Panc1 (cell line): Measurements from ENCODE around the gene PNKP. TPM values are rescaled to one million over a fixed set of nuclear protein-coding genes. Genes with fewer than 3 reads are reported as not detected.

Source experiments
- ATAC-seq: fragments of 200-7000 bp; cut with Tn5 transposase; 2 replicates; pipeline ENCODE4 v1.9.1; 2020; ENCODE audit warnings: mild to moderate bottlenecking, moderate library complexity
- BruUV-seq: library from RNA; stranded (reverse); fragments of 400-500 nt; replicated peaks from 2 replicates; lab custom pipeline; 2021; lab: Mats Ljungman, UMichigan
- CTCF ChIA-PET: fragments of 300-600 bp; sonication (Branson Sonifier 250); formaldehyde crosslinking; loops from one replicate; lab custom pipeline; 2022; ENCODE audit warnings: antibody characterized with exemption; lab: Charles Lee
- POLR2A ChIA-PET: fragments of 300-600 bp; sonication (Branson Sonifier 250); formaldehyde crosslinking; loops from one replicate; lab custom pipeline; 2022; ENCODE audit warnings: antibody characterized with exemption; lab: Charles Lee
- DNase-seq: peaks from one replicate; pipeline ENCODE4 v3.0.0-alpha.2; 2010; ENCODE audit warnings: low read depth, low spot score
- H3K27ac ChIP-seq: 2 replicates; pipeline ENCODE4 v1.5.1; 2011; ENCODE audit warnings: mild to moderate bottlenecking, low read length, inconsistent platforms
- H3K27me3 ChIP-seq: fragments of 200-500 bp; sonication (Bioruptor generic); 2 replicates; pipeline ENCODE4 v1.6.0; 2014; ENCODE audit warnings: low read length, inconsistent platforms; ENCODE audit not compliant: control insufficient read depth, insufficient read depth
- H3K36me3 ChIP-seq: fragments of 200-500 bp; sonication (Bioruptor generic); 2 replicates; pipeline ENCODE4 v1.5.1; 2014; ENCODE audit warnings: inconsistent platforms, mild to moderate bottlenecking, low read length, moderate library complexity; ENCODE audit not compliant: control insufficient read depth, insufficient read depth
- H3K4me1 ChIP-seq: 2 replicates; pipeline ENCODE4 v1.5.1; 2011; ENCODE audit warnings: inconsistent platforms, mild to moderate bottlenecking, low read length, moderate library complexity; ENCODE audit not compliant: control insufficient read depth, insufficient read depth
- H3K4me3 ChIP-seq, 2 experiments: 2 replicates each; pipeline ENCODE4 v1.5.1; 2011 to 2012; ENCODE audit warnings: low read depth in 2 of 2, low read length in 2 of 2, mild to moderate bottlenecking in 2 of 2, inconsistent platforms in 1 of 2, moderate library complexity in 1 of 2
- H3K9me3 ChIP-seq: fragments of 200-500 bp; sonication (Bioruptor generic); 2 replicates; pipeline ENCODE4 v1.5.1; 2014; ENCODE audit warnings: low read depth, mild to moderate bottlenecking, inconsistent platforms, low read length, moderate library complexity; ENCODE audit not compliant: control insufficient read depth, insufficient read depth
- POLR2AphosphoS5 ChIP-seq: IDR thresholded peaks from 2 replicates; pipeline ENCODE4 v1.6.1; 2012; ENCODE audit warnings: mild to moderate bottlenecking, low read depth, low read length, moderate library complexity
- SIN3A ChIP-seq: IDR thresholded peaks from 2 replicates; pipeline ENCODE4 v1.6.1; 2012; ENCODE audit warnings: low read depth, mild to moderate bottlenecking, low read length, moderate library complexity, borderline replicate concordance; ENCODE audit not compliant: insufficient read depth
- TCF7L2 ChIP-seq: IDR thresholded peaks from 2 replicates; pipeline ENCODE4 v1.6.1; 2011; ENCODE audit warnings: mild to moderate bottlenecking, low read depth, low read length, inconsistent platforms
- in situ Hi-C: cut with HindIII; loops from 2 replicates; pipeline ENCODE4 v1.10.0; 2016; ENCODE audit warnings: low sequenced_read_pairs, low pct_unique_long_range_greater_than_20kb
- intact Hi-C: fragments of 100-400 bp; cut with micrococcal nuclease; formaldehyde crosslinking; loops from one replicate; pipeline ENCODE4 v1.10.0; 2022; ENCODE audit not compliant: unreplicated experiment
- total RNA-seq: library from RNA; stranded (reverse); gene quantifications from one replicate; pipeline ENCODE4 v1.2.1, GENCODE V29; 2021; ENCODE audit not compliant: unreplicated experiment
- TF ChIP-seq, protein P1 (sequence below): fragments of 450-650 bp; IDR thresholded peaks from 2 replicates; pipeline ENCODE4 v1.5.1; 2017; ENCODE audit warnings: mild to moderate bottlenecking
- TF ChIP-seq, protein P2 (sequence below), 2 experiments: IDR thresholded peaks; 2 replicates each; pipeline ENCODE4 v1.6.1; 2011 to 2012; ENCODE audit warnings: low read depth in 2 of 2, control low read depth in 1 of 2, low read length in 1 of 2, mild to moderate bottlenecking in 1 of 2, moderate library complexity in 1 of 2; ENCODE audit not compliant: insufficient read depth in 1 of 2

Gene PNKP
- total RNA-seq, 1 experiment from 2014 or later, result 76.7 TPM

DNA sequence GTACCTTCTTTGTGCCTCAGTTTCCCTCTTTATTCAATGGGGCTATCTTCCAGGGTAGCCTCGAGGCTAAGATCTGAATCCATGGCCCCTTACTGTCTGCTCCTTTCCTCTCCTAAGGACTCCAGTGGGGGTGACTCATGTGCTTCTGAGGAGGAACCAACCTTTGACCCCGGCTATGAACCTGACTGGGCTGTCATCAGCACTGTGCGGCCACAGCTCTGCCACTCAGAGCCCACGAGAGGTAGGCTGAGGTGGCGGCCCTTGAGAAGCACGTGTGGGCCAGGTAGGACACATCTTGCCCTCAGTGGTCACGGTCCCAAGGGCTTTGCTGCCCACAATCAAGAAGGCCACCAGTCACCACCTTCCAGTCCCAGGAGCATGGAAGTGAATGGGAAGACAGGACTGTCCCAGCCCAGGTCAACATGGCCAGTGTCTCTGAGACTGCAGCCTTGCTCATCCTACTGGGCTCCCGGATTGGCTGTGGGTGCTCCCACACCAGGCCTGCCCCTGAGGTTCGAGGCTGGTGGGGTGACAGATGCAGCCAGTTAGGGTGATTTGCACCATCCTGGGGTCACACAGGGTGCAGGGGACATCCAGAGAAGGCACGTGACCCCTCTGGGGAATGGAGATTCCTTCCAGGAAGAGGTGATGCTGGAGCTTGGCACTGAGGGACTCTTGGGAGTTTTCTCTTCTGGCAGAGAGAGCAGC, 12.9 kb upstream of the PNKP start:
- Histone ChIP-seq H3K27ac (no peak overlapping the region), H3K4me1 (peaks cover 8% of the 10 kb centered on the region), H3K36me3 (peaks cover 4% of the 10 kb centered on the region; the same call in 1 of the 2 replicates), H3K4me3 (no peak overlapping the region), H3K27me3 (no peaks in the 10 kb centered on the region), H3K9me3 (no peaks in the 10 kb centered on the region)
- intact Hi-C loops, result no loop called here
- in situ Hi-C loops, result no loop called here
- BruUV-seq, result no TSS peak
- TF ChIP-seq TCF7L2 (no peak), SIN3A (no peak), POLR2AphosphoS5 (no peak)
- TF ChIP-seq, protein P1, sequence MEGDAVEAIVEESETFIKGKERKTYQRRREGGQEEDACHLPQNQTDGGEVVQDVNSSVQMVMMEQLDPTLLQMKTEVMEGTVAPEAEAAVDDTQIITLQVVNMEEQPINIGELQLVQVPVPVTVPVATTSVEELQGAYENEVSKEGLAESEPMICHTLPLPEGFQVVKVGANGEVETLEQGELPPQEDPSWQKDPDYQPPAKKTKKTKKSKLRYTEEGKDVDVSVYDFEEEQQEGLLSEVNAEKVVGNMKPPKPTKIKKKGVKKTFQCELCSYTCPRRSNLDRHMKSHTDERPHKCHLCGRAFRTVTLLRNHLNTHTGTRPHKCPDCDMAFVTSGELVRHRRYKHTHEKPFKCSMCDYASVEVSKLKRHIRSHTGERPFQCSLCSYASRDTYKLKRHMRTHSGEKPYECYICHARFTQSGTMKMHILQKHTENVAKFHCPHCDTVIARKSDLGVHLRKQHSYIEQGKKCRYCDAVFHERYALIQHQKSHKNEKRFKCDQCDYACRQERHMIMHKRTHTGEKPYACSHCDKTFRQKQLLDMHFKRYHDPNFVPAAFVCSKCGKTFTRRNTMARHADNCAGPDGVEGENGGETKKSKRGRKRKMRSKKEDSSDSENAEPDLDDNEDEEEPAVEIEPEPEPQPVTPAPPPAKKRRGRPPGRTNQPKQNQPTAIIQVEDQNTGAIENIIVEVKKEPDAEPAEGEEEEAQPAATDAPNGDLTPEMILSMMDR, result no peak
- TF ChIP-seq, protein P2, sequence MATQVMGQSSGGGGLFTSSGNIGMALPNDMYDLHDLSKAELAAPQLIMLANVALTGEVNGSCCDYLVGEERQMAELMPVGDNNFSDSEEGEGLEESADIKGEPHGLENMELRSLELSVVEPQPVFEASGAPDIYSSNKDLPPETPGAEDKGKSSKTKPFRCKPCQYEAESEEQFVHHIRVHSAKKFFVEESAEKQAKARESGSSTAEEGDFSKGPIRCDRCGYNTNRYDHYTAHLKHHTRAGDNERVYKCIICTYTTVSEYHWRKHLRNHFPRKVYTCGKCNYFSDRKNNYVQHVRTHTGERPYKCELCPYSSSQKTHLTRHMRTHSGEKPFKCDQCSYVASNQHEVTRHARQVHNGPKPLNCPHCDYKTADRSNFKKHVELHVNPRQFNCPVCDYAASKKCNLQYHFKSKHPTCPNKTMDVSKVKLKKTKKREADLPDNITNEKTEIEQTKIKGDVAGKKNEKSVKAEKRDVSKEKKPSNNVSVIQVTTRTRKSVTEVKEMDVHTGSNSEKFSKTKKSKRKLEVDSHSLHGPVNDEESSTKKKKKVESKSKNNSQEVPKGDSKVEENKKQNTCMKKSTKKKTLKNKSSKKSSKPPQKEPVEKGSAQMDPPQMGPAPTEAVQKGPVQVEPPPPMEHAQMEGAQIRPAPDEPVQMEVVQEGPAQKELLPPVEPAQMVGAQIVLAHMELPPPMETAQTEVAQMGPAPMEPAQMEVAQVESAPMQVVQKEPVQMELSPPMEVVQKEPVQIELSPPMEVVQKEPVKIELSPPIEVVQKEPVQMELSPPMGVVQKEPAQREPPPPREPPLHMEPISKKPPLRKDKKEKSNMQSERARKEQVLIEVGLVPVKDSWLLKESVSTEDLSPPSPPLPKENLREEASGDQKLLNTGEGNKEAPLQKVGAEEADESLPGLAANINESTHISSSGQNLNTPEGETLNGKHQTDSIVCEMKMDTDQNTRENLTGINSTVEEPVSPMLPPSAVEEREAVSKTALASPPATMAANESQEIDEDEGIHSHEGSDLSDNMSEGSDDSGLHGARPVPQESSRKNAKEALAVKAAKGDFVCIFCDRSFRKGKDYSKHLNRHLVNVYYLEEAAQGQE (IDR thresholded peaks at IDR 0.05; ENCODE audit: insufficient read depth in 1 of 2, low read depth in 2 of 2, low read length in 1 of 2), result no peak
- DNase-seq (no peak), ATAC-seq (no peak)
- ChIA-PET CTCF (no interaction called here), POLR2A (interaction anchor here (0.6 kb wide), 1 partner anchor 49 kb away, joined by 4 read pairs; no protein-coding TSS in a partner anchor)

DNA sequence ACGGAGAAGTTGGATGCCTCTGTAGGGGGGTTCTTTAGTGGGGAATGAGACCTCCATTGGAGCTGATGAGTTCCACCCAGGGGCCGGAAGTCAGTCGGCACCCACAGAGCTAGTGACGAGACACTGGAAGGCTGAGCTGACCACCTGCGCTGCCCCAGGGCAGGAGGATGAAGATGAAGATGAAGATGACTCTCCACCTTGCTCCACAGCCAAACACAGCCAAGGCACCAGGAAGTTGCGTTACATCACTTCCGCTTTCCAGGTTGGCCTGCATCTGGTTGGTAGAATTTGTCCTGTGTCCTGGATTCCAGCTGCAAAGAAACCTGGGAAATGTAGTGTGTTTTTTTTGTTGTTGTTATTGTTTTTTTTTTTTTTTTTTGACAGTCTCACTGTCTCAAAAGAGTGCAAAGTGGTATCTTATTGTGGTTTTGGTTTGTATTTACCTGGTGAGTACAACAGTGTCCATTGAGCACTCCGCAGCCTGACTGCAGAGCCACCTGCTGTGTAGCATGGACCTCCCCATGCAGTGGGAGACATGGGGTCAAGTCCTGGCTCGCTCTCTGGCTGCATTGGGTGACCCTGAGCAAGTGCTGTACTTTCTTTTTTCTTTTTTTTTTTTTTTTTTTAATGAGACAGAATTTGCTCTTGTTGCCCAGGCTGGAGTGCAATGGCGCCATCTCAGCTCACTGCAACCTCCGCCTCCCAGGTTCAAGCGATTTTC, 12.0 kb upstream of the PNKP start:
- DNase-seq, result no peak
- in situ Hi-C loops, result no loop called here
- BruUV-seq, result TSS peak; percentile 79
- intact Hi-C loops, result no loop called here
- Histone ChIP-seq H3K4me3 (peak overlapping the region; percentile 89 to 92), H3K27me3 (no peaks in the 10 kb centered on the region), H3K36me3 (peaks cover 5% of the 10 kb centered on the region; the same call in 1 of the 2 replicates), H3K27ac (peak overlapping the region; percentile 98; the same call in 1 of the 2 replicates), H3K9me3 (no peaks in the 10 kb centered on the region), H3K4me1 (peaks cover 16% of the 10 kb centered on the region)
- POLR2A ChIA-PET, result interaction anchor here (0.6 kb wide), 1 partner anchor 50 kb away, joined by 4 read pairs; no protein-coding TSS in a partner anchor
- TF ChIP-seq, protein P1, result no peak
- TF ChIP-seq POLR2AphosphoS5 (no peak), SIN3A (no peak), TCF7L2 (no peak)
- TF ChIP-seq, protein P2 (IDR thresholded peaks at IDR 0.05; ENCODE audit: insufficient read depth in 1 of 2, low read depth in 2 of 2, low read length in 1 of 2), result no peak
- CTCF ChIA-PET, result no interaction called here
- ATAC-seq, result no peak
